ENCODE measurements around the gene CST9. TPM values are rescaled to one million over a fixed set of nuclear protein-coding genes. Genes with fewer than 3 reads are reported as not detected.

CST9 gene
- total and polyA plus RNA-seq, 12 donors, result not detected

- no peak for DNase-seq
- Histone ChIP-seq H3K9me3 (replicated peaks in 1 of 3) (no peaks in the 10 kb centered on the region), H3K27ac (no peak overlapping the region), H3K4me3 (no peak overlapping the region), H3K27me3 (no peaks in the 10 kb centered on the region), H3K36me3 (replicated peaks in 1 of 2) (peaks cover 0 to 26% of the 10 kb centered on the region in 2 donors), H3K4me1 (replicated peaks in 1 of 2) (peaks cover 12 to 24% of the 10 kb centered on the region in 2 donors)
- WGBS, 4 donors, result 82 to 94% (median 86%) methylated on average over 5 to 8 of the region's 8 CpGs
- intact Hi-C loops (cut with DNase I), result loop anchor here in 1 of 2 donors (10.0 kb wide), 1 partner anchor 279 kb away; the partner anchor contains the start of gene NXT1
- no peak for TF ChIP-seq POLR2A (IDR thresholded peaks at IDR 0.05)
- TF ChIP-seq, protein P1, sequence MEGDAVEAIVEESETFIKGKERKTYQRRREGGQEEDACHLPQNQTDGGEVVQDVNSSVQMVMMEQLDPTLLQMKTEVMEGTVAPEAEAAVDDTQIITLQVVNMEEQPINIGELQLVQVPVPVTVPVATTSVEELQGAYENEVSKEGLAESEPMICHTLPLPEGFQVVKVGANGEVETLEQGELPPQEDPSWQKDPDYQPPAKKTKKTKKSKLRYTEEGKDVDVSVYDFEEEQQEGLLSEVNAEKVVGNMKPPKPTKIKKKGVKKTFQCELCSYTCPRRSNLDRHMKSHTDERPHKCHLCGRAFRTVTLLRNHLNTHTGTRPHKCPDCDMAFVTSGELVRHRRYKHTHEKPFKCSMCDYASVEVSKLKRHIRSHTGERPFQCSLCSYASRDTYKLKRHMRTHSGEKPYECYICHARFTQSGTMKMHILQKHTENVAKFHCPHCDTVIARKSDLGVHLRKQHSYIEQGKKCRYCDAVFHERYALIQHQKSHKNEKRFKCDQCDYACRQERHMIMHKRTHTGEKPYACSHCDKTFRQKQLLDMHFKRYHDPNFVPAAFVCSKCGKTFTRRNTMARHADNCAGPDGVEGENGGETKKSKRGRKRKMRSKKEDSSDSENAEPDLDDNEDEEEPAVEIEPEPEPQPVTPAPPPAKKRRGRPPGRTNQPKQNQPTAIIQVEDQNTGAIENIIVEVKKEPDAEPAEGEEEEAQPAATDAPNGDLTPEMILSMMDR (IDR thresholded peaks at IDR 0.05), result no peak
Observed at GRCh38 chr20:23634044-23634801, 28.5 kb upstream of the CST9 start.

DNA sequence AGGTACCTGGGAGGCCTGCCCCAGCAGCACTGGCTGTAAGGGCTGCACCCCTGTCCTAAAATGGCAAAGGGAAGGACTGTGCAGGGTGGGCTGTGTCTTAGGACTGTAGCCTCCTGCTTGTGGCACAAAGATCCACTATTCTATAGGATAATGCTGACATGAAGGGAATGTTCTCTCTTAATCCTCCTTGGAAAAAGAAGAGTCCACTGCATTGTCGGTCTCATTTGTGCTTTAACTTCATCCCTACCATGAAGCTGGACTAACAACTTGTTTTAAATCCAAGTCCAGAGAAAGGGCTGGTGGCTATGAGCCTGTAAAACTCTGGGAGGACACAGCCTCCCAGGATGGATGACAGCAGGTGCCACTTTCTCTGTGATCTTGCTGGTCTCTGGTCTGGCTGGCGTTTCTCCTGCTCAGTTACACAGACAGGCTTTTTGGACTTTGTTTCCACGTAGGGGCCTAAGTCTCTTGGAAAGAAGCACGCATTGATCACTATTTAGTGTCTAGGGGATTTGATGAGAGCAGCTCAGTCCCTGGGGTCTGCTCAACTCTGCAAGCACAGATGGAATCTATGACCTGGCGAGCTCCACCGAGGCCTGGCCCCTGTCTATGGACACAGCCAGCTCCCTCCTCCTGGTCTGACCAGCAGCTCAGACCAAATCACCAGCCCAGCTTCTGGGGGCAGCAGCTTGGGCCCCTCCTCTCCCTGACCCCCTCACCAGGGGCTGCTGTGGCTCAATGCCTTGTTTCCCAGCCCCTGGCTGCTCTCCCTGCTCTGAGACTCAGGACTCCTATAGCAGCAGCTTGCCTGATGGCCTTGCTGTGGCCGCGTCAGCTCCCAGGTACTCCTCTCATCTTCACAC, 27.2 kb upstream of the CST9 start:
- no peak overlapping the region for H3K27ac ChIP-seq
- peaks cover 12 to 24% of the 10 kb centered on the region in 2 donors for H3K4me1 ChIP-seq (replicated peaks in 1 of 2)

GRCh38 chr20:23631981-23632710, 26.4 kb upstream of the CST9 start:
- no peak overlapping the region for H3K4me3 ChIP-seq
- no peak overlapping the region for H3K27ac ChIP-seq
- peak in 1 of 7 donors; percentile 36 for DNase-seq
- H3K36me3 ChIP-seq (replicated peaks in 1 of 2), result peaks cover 0 to 26% of the 10 kb centered on the region in 2 donors
- H3K4me1 ChIP-seq (replicated peaks in 1 of 2), result peaks cover 12 to 24% of the 10 kb centered on the region in 2 donors
- H3K27me3 ChIP-seq, result no peaks in the 10 kb centered on the region
- TF ChIP-seq, protein P1 (IDR thresholded peaks at IDR 0.05), result no peak
- TF ChIP-seq POLR2A (IDR thresholded peaks at IDR 0.05), result no peak
- 73 to 81% (median 79%) methylated on average over 11 to 12 of the region's 12 CpGs for WGBS, 4 donors
- intact Hi-C loops (cut with DNase I), result loop anchor here in 1 of 2 donors (10.0 kb wide), 1 partner anchor 277 kb away; the partner anchor contains the start of gene NXT1
- H3K9me3 ChIP-seq (replicated peaks in 1 of 3), result no peaks in the 10 kb centered on the region

More for the DNA sequence above, 27.2 kb upstream of the CST9 start:
- Histone ChIP-seq H3K27me3 (no peaks in the 10 kb centered on the region), H3K36me3 (replicated peaks in 1 of 2) (peaks cover 0 to 26% of the 10 kb centered on the region in 2 donors), H3K9me3 (replicated peaks in 1 of 3) (no peaks in the 10 kb centered on the region), H3K4me3 (no peak overlapping the region)
- WGBS, 4 donors, result 75 to 91% (median 81%) methylated on average over 6 to 8 of the region's 8 CpGs
- TF ChIP-seq, protein P1 (IDR thresholded peaks at IDR 0.05), result no peak
- intact Hi-C loops (cut with DNase I), result loop anchor here in 1 of 2 donors (10.0 kb wide), 1 partner anchor 278 kb away; the partner anchor contains the start of gene NXT1
- DNase-seq, result no peak
